Ovary (tissue), 3 donors: ENCODE results near the gene WDR43.

Experiments used
- CTCF ChIP-seq, 3 donors: fragments of 450-650 bp in 2 of 3; fragments of 200-600 bp in 1 of 3; IDR thresholded peaks; one replicate each; pipeline versions ENCODE4 v1.5.1 to v1.8.0; 2016 to 2022; ENCODE audit warnings: antibody characterized with exemption in 3 of 3, mild to moderate bottlenecking in 1 of 3
- EP300 ChIP-seq: sonication (generic); formaldehyde crosslinking; IDR thresholded peaks from one replicate; pipeline ENCODE4 v1.6.1; 2017; ENCODE audit warnings: antibody characterized with exemption
- POLR2A ChIP-seq: fragments of 450-650 bp; IDR thresholded peaks from one replicate; pipeline ENCODE4 v1.6.1; 2017; ENCODE audit warnings: antibody characterized with exemption, mild to moderate bottlenecking, moderate library complexity
- donor health status: DM: no; HTN: no; CAD: no.

DNA sequence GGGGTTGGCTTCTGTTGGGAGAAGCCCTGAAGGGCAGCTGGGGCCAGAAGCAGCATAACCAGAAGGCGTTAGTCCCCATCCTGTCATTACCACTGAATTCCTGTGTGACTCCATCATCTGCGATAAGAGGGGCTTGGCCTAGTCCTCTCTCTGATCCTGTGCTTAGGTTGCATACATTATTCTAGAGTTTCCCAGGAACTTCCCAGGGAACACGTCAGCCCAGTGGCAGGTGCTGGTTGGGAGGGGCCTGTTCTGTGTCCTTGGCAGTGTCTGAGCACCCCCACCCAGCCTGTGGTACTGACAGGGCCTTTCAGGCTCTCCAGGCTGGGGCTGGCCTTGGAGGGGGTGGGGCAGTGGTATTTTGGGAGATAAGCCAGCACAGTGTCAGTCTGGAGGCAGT lies 82.1 kb downstream of the WDR43 start:
- TF ChIP-seq CTCF (IDR thresholded peaks at IDR 0.05) (no peak), EP300 (no peak), POLR2A (no peak)
